Activated naive CD8-positive, alpha-beta T cell (primary cell): Measurements from ENCODE around the gene DNAH3.
"Not testable (repeated sequence)": the region's sequence is repeated elsewhere in the genome, so short reads cannot be mapped to it uniquely, and the experiment has no call there.

Experiments
- H3K27ac Mint-ChIP-seq: one replicate; pipeline ENCODE4 v1.8.0; 2021; ENCODE audit warnings: mixed read lengths
- H3K27me3 Mint-ChIP-seq: one replicate; pipeline ENCODE4 v1.8.0; 2021; ENCODE audit warnings: mixed read lengths
- H3K36me3 Mint-ChIP-seq: one replicate; pipeline ENCODE4 v1.8.0; 2021; ENCODE audit warnings: mixed read lengths
- H3K4me1 Mint-ChIP-seq: one replicate; pipeline ENCODE4 v1.8.0; 2021; ENCODE audit warnings: low read depth, mixed read lengths
- H3K4me3 Mint-ChIP-seq: one replicate; pipeline ENCODE4 v1.8.0; 2021; ENCODE audit warnings: mild to moderate bottlenecking, mixed read lengths
- H3K9me3 Mint-ChIP-seq: one replicate; pipeline ENCODE4 v1.8.0; 2021; ENCODE audit warnings: low read depth, mixed read lengths

Gene DNAH3

DNA sequence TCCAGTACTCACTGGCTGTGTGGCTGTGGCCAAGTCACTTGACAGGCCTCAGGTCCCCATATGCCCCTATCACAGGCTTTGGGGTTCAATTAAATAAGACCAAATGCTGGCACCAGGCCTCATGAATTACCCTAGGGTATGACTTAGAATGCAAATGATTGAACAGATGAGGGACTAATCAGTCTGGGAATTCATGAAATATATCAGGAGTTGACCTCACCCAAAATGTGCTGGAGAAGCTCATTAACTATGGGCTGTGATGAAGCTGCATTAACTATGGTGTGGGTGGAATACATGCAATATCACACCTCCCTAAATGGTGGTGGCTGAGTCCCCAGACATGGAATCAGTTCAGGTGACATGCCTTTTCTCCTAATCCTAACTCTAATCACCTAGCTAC, 72.1 kb downstream of the DNAH3 start:
- Mint-ChIP-seq H3K27me3 (no peaks in the 10 kb centered on the region), H3K4me1 (no peaks in the 10 kb centered on the region), H3K4me3 (no peak overlapping the region), H3K9me3 (no peaks in the 10 kb centered on the region), H3K27ac (no peak overlapping the region), H3K36me3 (no peaks in the 10 kb centered on the region)

- H3K27ac Mint-ChIP-seq = no peak overlapping the region
- no peaks in the 10 kb centered on the region for H3K9me3 Mint-ChIP-seq
- no peaks in the 10 kb centered on the region for H3K36me3 Mint-ChIP-seq
- no peak overlapping the region for H3K4me3 Mint-ChIP-seq
- no peaks in the 10 kb centered on the region for H3K27me3 Mint-ChIP-seq
- no peaks in the 10 kb centered on the region for H3K4me1 Mint-ChIP-seq
These were observed 74.3 kb downstream of the DNAH3 start for GRCh38 chr16:21076186-21076883.

DNA sequence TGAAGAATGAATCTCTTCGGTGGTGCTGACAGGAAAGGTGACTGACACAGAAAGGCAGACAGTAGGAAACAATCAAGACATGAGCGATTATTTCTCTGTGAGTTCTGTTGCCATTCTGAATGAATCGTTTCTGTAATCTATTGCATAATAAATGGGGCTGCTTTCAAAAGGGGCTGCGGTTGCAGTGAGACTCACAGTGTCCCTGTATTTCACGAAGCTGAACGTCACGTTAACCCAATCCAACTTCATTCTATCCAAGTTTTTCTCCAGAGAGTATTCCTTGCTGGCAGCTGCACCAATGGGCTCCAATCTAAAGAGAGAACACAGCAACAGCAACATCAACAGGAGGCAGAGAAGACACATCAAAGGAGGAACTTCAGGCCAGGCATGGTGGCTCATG, 75.4 kb downstream of the DNAH3 start:
- no peaks in the 10 kb centered on the region for H3K9me3 Mint-ChIP-seq
- no peak overlapping the region for H3K27ac Mint-ChIP-seq
- no peak overlapping the region for H3K4me3 Mint-ChIP-seq
- H3K4me1 Mint-ChIP-seq = no peaks in the 10 kb centered on the region
- no peaks in the 10 kb centered on the region for H3K27me3 Mint-ChIP-seq
- H3K36me3 Mint-ChIP-seq = no peaks in the 10 kb centered on the region

GRCh38 chr16:21072976-21073375, 77.7 kb downstream of the DNAH3 start:
- Mint-ChIP-seq H3K4me1 (no peaks in the 10 kb centered on the region), H3K9me3 (no peaks in the 10 kb centered on the region), H3K27me3 (no peaks in the 10 kb centered on the region), H3K4me3 (no peak overlapping the region), H3K27ac (no peak overlapping the region), H3K36me3 (no peaks in the 10 kb centered on the region)

GRCh38 chr16:21071741-21072140, 78.9 kb downstream of the DNAH3 start:
- Mint-ChIP-seq H3K4me1 (no peaks in the 10 kb centered on the region), H3K9me3 (no peaks in the 10 kb centered on the region), H3K36me3 (no peaks in the 10 kb centered on the region), H3K4me3 (no peak overlapping the region), H3K27ac (no peak overlapping the region), H3K27me3 (no peaks in the 10 kb centered on the region)

DNA sequence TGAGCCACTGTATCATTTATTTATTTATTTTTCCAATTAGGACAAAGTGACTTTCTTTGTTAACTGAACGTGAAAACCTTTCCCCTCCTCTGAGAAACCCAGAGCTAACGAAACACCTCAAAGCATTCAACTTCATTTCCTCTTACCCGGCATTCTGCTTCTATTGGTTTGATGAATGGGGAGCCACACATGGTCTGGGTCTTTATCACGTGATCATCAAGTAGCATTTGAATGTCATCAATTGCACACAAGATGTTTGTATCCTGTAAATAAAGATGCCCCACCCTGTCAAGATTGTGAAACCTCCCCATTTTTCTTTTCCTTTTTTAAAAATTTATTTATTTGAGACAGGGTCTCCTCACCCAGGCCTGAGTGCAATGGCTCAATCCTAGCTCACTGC, 80.1 kb downstream of the DNAH3 start:
- Mint-ChIP-seq H3K36me3 (no peaks in the 10 kb centered on the region), H3K9me3 (no peaks in the 10 kb centered on the region), H3K4me1 (no peaks in the 10 kb centered on the region), H3K27me3 (no peaks in the 10 kb centered on the region), H3K27ac (no peak overlapping the region), H3K4me3 (no peak overlapping the region)

DNA sequence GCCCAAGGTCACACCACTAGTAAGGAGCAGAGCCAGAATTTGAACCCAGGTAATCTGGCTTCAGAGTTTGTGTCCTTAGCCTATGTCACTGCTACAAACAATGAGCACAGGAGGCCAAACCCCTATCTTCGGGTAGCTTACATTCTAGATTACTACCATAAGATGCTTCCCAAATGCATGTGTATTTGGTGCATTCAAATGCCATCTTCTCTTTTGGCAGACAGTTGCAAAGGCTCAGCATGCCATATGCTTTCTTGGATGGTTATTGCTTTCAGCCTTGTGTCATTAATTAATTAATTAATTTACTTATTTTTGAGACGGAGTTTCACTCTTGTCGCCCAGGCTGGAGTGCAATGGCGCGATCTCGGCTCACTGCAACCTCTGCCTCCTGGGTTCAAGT, 80.7 kb downstream of the DNAH3 start:
- Mint-ChIP-seq H3K36me3 (no peaks in the 10 kb centered on the region), H3K4me1 (no peaks in the 10 kb centered on the region), H3K27ac (no peak overlapping the region), H3K4me3 (no peak overlapping the region), H3K27me3 (no peaks in the 10 kb centered on the region), H3K9me3 (no peaks in the 10 kb centered on the region)

GRCh38 chr16:21064203-21064602, 86.4 kb downstream of the DNAH3 start:
- H3K4me1 Mint-ChIP-seq = no peaks in the 10 kb centered on the region

DNA sequence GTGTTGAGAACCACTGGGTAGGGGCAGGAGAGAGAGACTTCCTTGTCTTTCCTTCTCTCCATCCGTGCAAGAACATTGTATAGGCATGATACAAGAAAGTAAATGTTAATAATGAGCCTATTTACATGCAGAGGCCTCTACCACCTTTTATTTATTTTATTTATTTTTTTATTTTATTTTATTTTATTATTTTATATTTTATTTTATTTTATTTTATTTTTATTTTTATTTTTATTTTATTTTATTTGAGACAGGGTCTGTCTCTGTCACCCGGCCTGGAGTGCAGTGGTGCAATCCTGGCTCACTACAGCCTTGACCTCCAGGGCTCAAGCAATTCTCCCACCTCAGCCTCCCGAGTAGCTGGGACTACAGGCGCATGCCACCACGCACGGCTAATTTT, 87.3 kb downstream of the DNAH3 start:
- H3K27me3 Mint-ChIP-seq, H3K36me3 Mint-ChIP-seq, H3K9me3 Mint-ChIP-seq, H3K27ac Mint-ChIP-seq, H3K4me3 Mint-ChIP-seq, H3K4me1 Mint-ChIP-seq: not testable (repeated sequence)

More at GRCh38 chr16:21064203-21064602, 86.4 kb downstream of the DNAH3 start:
- Mint-ChIP-seq H3K9me3 (no peaks in the 10 kb centered on the region), H3K36me3 (no peaks in the 10 kb centered on the region), H3K4me3 (no peak overlapping the region), H3K27me3 (peaks cover 2% of the 10 kb centered on the region), H3K27ac (no peak overlapping the region)

- no peak overlapping the region for H3K27ac Mint-ChIP-seq
- H3K4me3 Mint-ChIP-seq = no peak overlapping the region
- peaks cover 11% of the 10 kb centered on the region for H3K27me3 Mint-ChIP-seq
- no peaks in the 10 kb centered on the region for H3K9me3 Mint-ChIP-seq
- H3K4me1 Mint-ChIP-seq = no peaks in the 10 kb centered on the region
- H3K36me3 Mint-ChIP-seq = no peaks in the 10 kb centered on the region
These were observed 90.6 kb downstream of the DNAH3 start for GRCh38 chr16:21060027-21060510.

- no peak overlapping the region for H3K27ac Mint-ChIP-seq
- H3K27me3 Mint-ChIP-seq = peaks cover 17% of the 10 kb centered on the region
These were observed 92.8 kb downstream of the DNAH3 start for GRCh38 chr16:21057875-21058274.

DNA sequence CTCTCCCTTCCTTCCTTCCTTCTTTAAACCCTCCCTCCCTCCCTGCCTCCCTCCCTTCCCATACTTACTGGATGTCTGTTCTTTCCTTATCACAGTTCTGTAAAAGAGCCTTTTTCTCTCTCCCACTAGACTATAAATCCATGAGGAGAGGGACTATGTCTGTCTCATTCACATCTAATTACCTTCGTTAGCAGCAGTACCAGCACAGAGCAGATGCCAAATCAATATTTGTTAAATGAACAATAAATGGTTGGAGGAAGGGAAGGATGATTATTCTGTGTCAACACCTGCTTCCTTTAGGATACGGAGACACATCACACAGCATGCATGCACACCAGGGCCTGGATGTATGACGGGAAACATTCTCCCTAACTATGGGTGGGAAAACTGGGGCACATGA, 94.2 kb downstream of the DNAH3 start:
- Mint-ChIP-seq H3K4me3 (no peak overlapping the region), H3K27ac (no peak overlapping the region), H3K4me1 (no peaks in the 10 kb centered on the region), H3K27me3 (peaks cover 20% of the 10 kb centered on the region), H3K36me3 (no peaks in the 10 kb centered on the region), H3K9me3 (no peaks in the 10 kb centered on the region)

More at GRCh38 chr16:21057875-21058274, 92.8 kb downstream of the DNAH3 start:
- no peaks in the 10 kb centered on the region for H3K36me3 Mint-ChIP-seq
- H3K9me3 Mint-ChIP-seq = no peaks in the 10 kb centered on the region
- H3K4me3 Mint-ChIP-seq = no peak overlapping the region
- no peaks in the 10 kb centered on the region for H3K4me1 Mint-ChIP-seq

GRCh38 chr16:21055738-21056137, 94.9 kb downstream of the DNAH3 start:
- H3K9me3 Mint-ChIP-seq, H3K27ac Mint-ChIP-seq, H3K4me3 Mint-ChIP-seq, H3K4me1 Mint-ChIP-seq, H3K36me3 Mint-ChIP-seq: not testable (repeated sequence)
- peaks cover 26% of the 10 kb centered on the region for H3K27me3 Mint-ChIP-seq

GRCh38 chr16:21053590-21053989, 97.1 kb downstream of the DNAH3 start:
- Mint-ChIP-seq H3K36me3 (no peaks in the 10 kb centered on the region), H3K27me3 (peaks cover 27% of the 10 kb centered on the region), H3K4me3 (no peak overlapping the region), H3K9me3 (no peaks in the 10 kb centered on the region), H3K4me1 (no peaks in the 10 kb centered on the region), H3K27ac (no peak overlapping the region)

DNA sequence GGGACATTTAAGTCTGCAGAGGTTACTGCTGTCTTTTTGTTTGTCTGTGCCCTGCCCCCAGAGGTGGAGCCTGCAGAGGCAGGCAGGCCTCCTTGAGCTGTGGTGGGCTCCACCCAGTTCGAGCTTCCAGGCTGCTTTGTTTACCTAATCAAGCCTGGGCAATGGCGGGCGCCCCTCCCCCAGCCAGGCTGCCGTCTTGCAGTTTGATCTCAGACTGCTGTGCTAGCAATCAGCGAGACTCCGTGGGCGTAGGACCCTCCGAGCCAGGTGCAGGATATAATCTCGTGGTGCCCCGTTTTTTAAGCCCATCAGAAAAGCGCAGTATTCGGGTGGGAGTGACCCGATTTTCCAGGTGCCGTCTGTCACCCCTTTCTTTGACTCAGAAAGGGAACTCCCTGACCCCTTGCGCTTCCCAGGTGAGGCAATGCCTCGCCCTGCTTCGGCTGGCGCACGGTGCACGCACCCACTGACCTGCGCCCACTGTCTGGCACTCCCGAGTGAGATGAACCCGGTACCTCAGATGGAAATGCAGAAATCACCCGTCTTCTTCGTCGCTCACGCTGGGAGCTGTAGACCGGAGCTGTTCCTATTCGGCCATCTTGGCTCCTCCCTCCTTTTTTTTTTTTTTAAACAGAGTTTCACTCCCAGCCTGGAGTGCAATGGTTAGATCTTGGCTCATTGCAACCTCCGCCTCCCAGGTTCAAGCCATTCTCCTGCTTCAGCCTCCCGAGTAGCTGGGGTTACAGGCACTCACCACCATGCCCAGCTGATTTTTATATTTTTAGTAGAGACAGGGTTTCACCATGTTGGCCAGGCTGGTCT, 102.3 kb downstream of the DNAH3 start:
- H3K27ac Mint-ChIP-seq, H3K9me3 Mint-ChIP-seq, H3K4me3 Mint-ChIP-seq, H3K4me1 Mint-ChIP-seq, H3K36me3 Mint-ChIP-seq: not testable (repeated sequence)
- H3K27me3 Mint-ChIP-seq = peaks cover 13% of the 10 kb centered on the region
